GM12874 (cell line): Measurements from ENCODE around the gene CCL25.

ENCODE experiments used
- TF ChIP-seq, protein P1 (sequence below): IDR thresholded peaks from 2 replicates; pipeline ENCODE4 v1.5.1; 2011; ENCODE audit warnings: low read depth, mild to moderate bottlenecking, control low read depth, low read length, moderate library complexity; ENCODE audit not compliant: insufficient read depth

CCL25 gene

DNA sequence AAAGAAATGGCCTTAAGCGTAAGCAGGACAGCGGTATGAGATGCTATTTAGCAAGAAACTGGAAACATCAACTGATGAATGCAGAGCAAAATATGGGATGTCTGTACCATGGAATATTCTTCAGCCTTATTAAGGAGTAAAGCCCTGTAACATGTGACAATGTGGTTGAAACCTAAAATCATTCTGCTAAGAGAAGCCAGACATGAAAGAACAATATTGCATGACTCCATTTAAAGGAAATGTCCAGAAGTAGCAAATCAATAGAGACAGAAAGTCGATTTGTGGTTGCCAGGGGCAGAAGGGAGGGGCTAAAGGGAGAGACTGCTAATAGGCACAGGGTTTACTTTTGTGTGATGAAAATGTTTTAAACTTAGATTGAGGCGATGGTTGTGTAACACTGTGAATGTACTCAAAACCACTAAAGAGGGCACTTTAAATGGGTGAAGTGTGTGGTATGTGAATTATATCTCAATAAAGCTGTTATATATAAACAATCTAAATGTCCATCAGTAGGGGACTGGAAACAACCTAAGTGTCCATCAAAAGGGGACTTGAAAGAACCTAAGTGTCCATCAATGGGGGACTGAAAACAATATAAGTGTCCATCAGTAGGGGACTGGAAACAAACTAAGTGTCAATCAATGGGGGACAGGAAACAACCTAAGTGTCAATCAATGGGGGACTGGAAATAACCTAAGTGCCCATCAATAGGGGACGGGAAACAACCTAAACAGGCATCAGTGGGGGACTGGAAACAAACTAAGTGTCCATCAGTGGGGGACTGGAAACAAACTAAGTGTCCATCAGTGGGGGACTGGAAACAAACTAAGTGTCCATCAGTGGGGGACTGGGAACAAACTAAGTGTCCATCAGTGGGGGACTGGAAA lies 45.4 kb downstream of the CCL25 start:
- TF ChIP-seq, protein P1, sequence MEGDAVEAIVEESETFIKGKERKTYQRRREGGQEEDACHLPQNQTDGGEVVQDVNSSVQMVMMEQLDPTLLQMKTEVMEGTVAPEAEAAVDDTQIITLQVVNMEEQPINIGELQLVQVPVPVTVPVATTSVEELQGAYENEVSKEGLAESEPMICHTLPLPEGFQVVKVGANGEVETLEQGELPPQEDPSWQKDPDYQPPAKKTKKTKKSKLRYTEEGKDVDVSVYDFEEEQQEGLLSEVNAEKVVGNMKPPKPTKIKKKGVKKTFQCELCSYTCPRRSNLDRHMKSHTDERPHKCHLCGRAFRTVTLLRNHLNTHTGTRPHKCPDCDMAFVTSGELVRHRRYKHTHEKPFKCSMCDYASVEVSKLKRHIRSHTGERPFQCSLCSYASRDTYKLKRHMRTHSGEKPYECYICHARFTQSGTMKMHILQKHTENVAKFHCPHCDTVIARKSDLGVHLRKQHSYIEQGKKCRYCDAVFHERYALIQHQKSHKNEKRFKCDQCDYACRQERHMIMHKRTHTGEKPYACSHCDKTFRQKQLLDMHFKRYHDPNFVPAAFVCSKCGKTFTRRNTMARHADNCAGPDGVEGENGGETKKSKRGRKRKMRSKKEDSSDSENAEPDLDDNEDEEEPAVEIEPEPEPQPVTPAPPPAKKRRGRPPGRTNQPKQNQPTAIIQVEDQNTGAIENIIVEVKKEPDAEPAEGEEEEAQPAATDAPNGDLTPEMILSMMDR = no peak

DNA sequence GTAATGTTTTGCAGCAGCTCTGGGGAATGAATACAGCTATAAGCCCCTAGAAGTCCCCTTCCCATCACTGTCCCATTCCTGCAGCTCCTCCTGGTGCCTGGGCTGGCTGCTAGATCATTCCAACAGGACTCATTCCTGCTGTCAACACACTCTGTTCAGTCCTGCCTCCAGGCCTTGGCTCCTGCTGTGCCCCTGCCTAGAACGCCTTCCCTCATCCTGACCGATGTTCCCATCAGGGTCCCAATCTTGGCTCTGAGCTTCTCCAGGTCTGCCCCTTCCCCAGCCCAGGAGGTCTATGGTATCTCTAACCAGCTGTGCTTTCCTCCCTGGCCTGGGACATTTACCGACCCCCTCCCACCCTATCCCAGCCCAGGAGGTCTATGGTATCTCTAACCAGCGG lies 48.8 kb downstream of the CCL25 start:
- TF ChIP-seq, protein P1 = no peak

DNA sequence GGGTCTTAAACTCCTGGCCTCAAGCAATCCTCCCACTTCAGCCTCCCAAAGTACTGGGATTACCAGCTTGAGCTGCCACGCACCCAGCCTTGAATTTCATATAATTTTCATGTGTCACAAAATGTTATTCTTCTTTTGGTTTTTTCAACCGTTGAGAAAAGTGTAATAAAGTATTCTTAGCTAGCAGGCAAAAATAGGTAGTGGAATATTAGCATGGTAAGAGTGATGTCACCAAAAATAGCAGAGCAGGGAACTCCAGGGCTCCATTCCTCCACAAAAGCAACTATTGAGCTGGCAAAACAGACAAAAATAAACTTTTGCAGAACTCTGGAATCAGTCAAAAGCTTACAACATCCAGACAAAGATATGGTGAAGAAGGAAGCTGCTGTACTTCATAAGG lies 52.9 kb downstream of the CCL25 start:
- TF ChIP-seq, protein P1 = no peak

DNA sequence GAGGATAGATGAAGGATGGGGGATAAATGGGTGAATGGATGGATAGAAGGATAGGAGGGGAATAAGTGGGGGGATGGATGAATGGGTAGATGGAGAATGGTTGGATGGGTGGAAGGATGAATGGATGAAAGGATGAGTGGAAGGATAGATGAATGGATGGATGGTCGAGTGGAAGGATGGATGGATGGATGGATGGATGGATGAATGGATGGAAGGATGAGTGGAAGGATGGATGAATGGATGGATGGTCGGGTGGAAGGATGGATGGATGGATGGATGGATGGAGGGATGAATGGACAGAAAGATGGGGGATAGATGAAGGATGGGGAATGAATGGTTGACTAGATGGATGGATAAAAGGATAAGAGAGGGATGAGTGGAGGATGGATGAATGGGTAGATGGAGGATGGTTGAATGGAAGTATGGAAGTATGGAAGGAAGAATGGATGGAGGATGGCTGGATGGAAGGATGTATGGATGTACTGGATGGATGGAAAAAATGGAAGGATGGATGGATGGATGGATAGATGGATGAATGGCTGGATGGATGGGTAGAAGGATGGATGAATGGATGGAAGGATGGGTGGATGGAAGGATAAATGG lies 54.8 kb downstream of the CCL25 start:
- TF ChIP-seq, protein P1 = no peak

DNA sequence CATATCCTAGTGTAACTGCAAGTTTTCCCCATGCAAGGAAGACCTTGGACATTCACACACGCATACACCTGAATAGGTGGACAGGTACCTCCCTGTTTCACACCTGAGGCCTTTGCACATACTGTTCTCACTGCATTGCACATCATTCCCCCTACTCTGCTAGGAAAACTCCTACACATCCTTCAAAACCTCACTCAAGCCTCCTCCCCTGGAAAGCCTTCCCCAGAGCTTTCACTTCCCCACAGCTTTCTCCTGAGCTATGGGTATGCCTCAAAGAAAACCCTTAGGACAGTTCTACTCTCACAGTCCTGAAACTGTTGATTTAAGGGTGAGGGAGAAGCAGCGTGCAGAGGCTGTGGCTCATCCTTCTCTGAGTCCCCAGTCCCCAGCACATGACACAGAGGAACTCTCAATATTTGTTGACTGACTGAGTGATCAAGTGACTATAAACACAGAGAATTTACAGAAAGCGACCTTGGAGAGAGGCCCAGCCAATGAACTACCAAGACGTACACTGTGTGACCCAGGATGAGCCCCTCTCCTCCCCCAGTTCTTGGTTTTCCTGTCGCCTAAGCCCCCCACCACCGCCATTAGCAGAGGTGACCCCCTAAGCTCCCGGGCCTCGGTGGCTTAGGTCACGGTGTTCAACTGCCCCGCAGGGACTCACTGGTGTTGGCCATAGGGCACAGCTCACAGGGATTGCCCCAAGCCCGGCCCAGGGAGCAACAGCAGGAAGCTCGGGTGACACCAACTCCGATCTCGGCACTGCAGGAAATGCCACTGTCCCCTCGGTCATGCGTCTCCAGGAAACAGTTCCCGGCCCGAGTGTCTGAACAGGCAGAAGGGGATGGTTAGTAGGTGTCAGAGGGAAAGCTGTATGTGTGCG lies 56.2 kb downstream of the CCL25 start:
- TF ChIP-seq, protein P1 = no peak

DNA sequence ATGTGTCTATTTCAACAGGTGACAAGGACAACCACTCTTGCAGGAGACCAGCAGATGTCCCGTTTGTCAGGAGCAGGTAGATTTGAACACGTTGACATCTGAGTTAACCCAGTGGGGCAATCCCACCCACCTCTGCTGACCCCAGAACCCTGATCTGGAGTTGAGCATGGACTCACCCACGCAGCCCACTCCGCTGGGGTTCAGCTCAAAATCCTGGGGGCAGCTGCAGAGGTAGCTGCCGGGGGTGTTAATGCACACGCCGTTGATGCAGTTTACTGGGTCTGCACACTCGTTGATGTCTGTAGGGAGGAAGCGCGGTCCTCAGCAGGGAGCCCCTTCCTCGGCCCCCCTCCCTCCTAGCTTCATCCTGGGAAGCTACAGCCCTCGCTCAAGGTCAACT lies 56.9 kb downstream of the CCL25 start:
- TF ChIP-seq, protein P1 = no peak
